Measurements from ENCODE around the gene PANK2. TPM values are rescaled to one million over a fixed set of nuclear protein-coding genes. Genes with fewer than 3 reads are reported as not detected.

The PANK2 gene
- total RNA-seq, 2 experiments from 2014 or later = 47.6 to 50.3 TPM

Small RNA genes within 50 kb of the gene (microRNA-seq; reads per million reads assigned to microRNA genes)
- gene MIR103A2 (ENCODE audit: borderline microRNAs expressed, borderline replicate concordance) (not detected), gene MIR103B2 (ENCODE audit: borderline microRNAs expressed, borderline replicate concordance) (not detected)

Other genes starting within 250 kb of the PANK2 start
- gene GFRA4, start 226.0 kb upstream of the PANK2 start, total RNA-seq = not detected
- not detected for gene ADAM33, start 207.4 kb upstream of the PANK2 start, total RNA-seq
- not detected for gene SIGLEC1, start 176.8 kb upstream of the PANK2 start, total RNA-seq
- not detected for gene HSPA12B, start 156.7 kb upstream of the PANK2 start, total RNA-seq
- gene ADISSP, start 121.6 kb upstream of the PANK2 start, total RNA-seq = 10 to 100 TPM; 62.5 to 66.6 TPM
- gene SPEF1, start 107.9 kb upstream of the PANK2 start, total RNA-seq = under 1 TPM in 1 of 2 experiments, not detected in 1; 0.23 TPM
- gene CENPB, start 102.6 kb upstream of the PANK2 start, total RNA-seq = 10 to 100 TPM; 35.0 to 35.4 TPM
- 10 to 100 TPM; 66.9 to 67.1 TPM for gene CDC25B, start 93.1 kb upstream of the PANK2 start, total RNA-seq
- gene AP5S1, start 68.8 kb upstream of the PANK2 start, total RNA-seq = 1 to 10 TPM; 7.4 to 8.6 TPM
- 10 to 100 TPM; 17.0 to 17.5 TPM for gene MAVS, start 42.6 kb upstream of the PANK2 start, total RNA-seq
- gene RNF24, start 126.2 kb downstream of the PANK2 start, total RNA-seq = 10 to 100 TPM; 16.7 to 17.2 TPM